Activated naive CD4-positive, alpha-beta T cell treated with anti-CD3 and anti-CD28 coated beads, Interleukin-2, amount 50 U/mL, for 72 hours (primary cell): Measurements from ENCODE around the gene NEDD8. TPM values are rescaled to one million over a fixed set of nuclear protein-coding genes. Genes with fewer than 3 reads are reported as not detected.
"Not testable (repeated sequence)": the region's sequence is repeated elsewhere in the genome, so short reads cannot be mapped to it uniquely, and the experiment has no call there.

Source experiments
- ATAC-seq, 2 donors: fragments of 150-1000 bp; cut with Tn5 transposase; 2 replicates each; pipeline ENCODE4 v1.10.0; 2021; ENCODE audit warnings: mild to moderate bottlenecking in 2 of 2, moderate library complexity in 2 of 2
- DNase-seq, 2 donors: peaks; one replicate each; pipeline ENCODE4 v3.0.0; 2021 to 2022; ENCODE audit warnings: low spot score in 2 of 2
- H3K27ac Mint-ChIP-seq, 2 donors: one replicate each; pipeline ENCODE4 v1.8.0; 2022; ENCODE audit warnings: mild to moderate bottlenecking in 2 of 2, mixed read lengths in 2 of 2
- H3K36me3 Mint-ChIP-seq, 2 donors: one replicate each; pipeline ENCODE4 v1.8.0; 2022; ENCODE audit warnings: mixed read lengths in 2 of 2
- H3K9me3 Mint-ChIP-seq, 2 donors: one replicate each; pipeline ENCODE4 v1.8.0; 2022; ENCODE audit warnings: mixed read lengths in 2 of 2
- total RNA-seq, 2 donors: library from RNA; stranded (reverse); gene quantifications; one replicate each; pipeline ENCODE4 v1.2.3, GENCODE V29; 2022

NEDD8 gene
- total RNA-seq, 2 donors from 2014 or later, result 172 to 210 TPM

GRCh38 chr14:24255931-24256711, 24.0 kb upstream of the NEDD8 start:
- ATAC-seq (no peak), DNase-seq (no peak)
- Mint-ChIP-seq H3K9me3 (no peaks in the 10 kb centered on the region), H3K27ac (peak overlapping the region in 1 of 2 donors; percentile 29), H3K36me3 (peaks cover 0 to 18% of the 10 kb centered on the region in 2 donors)

GRCh38 chr14:24255438-24255837, 23.3 kb upstream of the NEDD8 start:
- Mint-ChIP-seq H3K9me3 (no peaks in the 10 kb centered on the region), H3K27ac (peak overlapping the region in 1 of 2 donors; percentile 52), H3K36me3 (peaks cover 0 to 15% of the 10 kb centered on the region in 2 donors)
- DNase-seq (no peak), ATAC-seq (no peak)

GRCh38 chr14:24254630-24255392, 22.6 kb upstream of the NEDD8 start:
- no peak for ATAC-seq
- H3K9me3 Mint-ChIP-seq, result no peaks in the 10 kb centered on the region
- DNase-seq, result no peak
- peaks cover 0 to 15% of the 10 kb centered on the region in 2 donors for H3K36me3 Mint-ChIP-seq
- peak overlapping the region in 1 of 2 donors; percentile 52 for H3K27ac Mint-ChIP-seq

GRCh38 chr14:24253936-24254335, 21.8 kb upstream of the NEDD8 start:
- DNase-seq (no peak), ATAC-seq (no peak)

GRCh38 chr14:24252289-24253124, 20.3 kb upstream of the NEDD8 start:
- Mint-ChIP-seq H3K9me3 (no peaks in the 10 kb centered on the region), H3K36me3 (peaks cover 0 to 15% of the 10 kb centered on the region in 2 donors), H3K27ac (no peak overlapping the region)
- DNase-seq, result no peak
- ATAC-seq, result no peak

More at GRCh38 chr14:24253936-24254335, 21.8 kb upstream of the NEDD8 start:
- Mint-ChIP-seq H3K9me3 (no peaks in the 10 kb centered on the region), H3K27ac (no peak overlapping the region), H3K36me3 (peaks cover 0 to 15% of the 10 kb centered on the region in 2 donors)

- peak in 1 of 2 donors; percentile 6 for ATAC-seq
- Mint-ChIP-seq H3K27ac (peak overlapping the region in 1 of 2 donors; percentile 17), H3K36me3 (peaks cover 0 to 15% of the 10 kb centered on the region in 2 donors), H3K9me3 (no peaks in the 10 kb centered on the region)
- DNase-seq, result no peak
Measured at GRCh38 chr14:24251880-24252288, 19.7 kb upstream of the NEDD8 start.

GRCh38 chr14:24250354-24250753, 18.2 kb upstream of the NEDD8 start:
- H3K9me3 Mint-ChIP-seq, result no peaks in the 10 kb centered on the region
- peaks cover 0 to 14% of the 10 kb centered on the region in 2 donors for H3K36me3 Mint-ChIP-seq
- no peak for ATAC-seq
- no peak for DNase-seq
- H3K27ac Mint-ChIP-seq, result peak overlapping the region; percentile 38

GRCh38 chr14:24249230-24250021, 17.3 kb upstream of the NEDD8 start:
- peaks cover 0 to 6% of the 10 kb centered on the region in 2 donors for H3K36me3 Mint-ChIP-seq
- H3K9me3 Mint-ChIP-seq, result no peaks in the 10 kb centered on the region
- no peak for DNase-seq
- ATAC-seq, result no peak
- H3K27ac Mint-ChIP-seq, result peak overlapping the region; percentile 37 to 72

- DNase-seq (no peak), ATAC-seq (no peak)
- peak overlapping the region; percentile 33 to 81 for H3K27ac Mint-ChIP-seq
- no peaks in the 10 kb centered on the region for H3K9me3 Mint-ChIP-seq
- no peaks in the 10 kb centered on the region for H3K36me3 Mint-ChIP-seq
Measured at GRCh38 chr14:24247422-24247821, 15.3 kb upstream of the NEDD8 start.

GRCh38 chr14:24246765-24247212, 14.6 kb upstream of the NEDD8 start:
- Mint-ChIP-seq H3K36me3 (peaks cover 4 to 5% of the 10 kb centered on the region in 2 donors), H3K27ac (peak overlapping the region in 1 of 2 donors; percentile 81), H3K9me3 (no peaks in the 10 kb centered on the region)
- ATAC-seq (peak; percentile 9 to 11), DNase-seq (peak in 1 of 2 donors; percentile 26)

- H3K9me3 Mint-ChIP-seq, DNase-seq, ATAC-seq: not testable (repeated sequence)
- H3K27ac Mint-ChIP-seq, result peak overlapping the region in 1 of 2 donors; percentile 41
- H3K36me3 Mint-ChIP-seq, result peaks cover 4 to 13% of the 10 kb centered on the region in 2 donors
Measured at GRCh38 chr14:24245350-24245749, 13.2 kb upstream of the NEDD8 start.

GRCh38 chr14:24243336-24243836, 11.2 kb upstream of the NEDD8 start:
- H3K27ac Mint-ChIP-seq, result peak overlapping the region; percentile 92 to 99
- ATAC-seq, result no peak
- no peaks in the 10 kb centered on the region for H3K9me3 Mint-ChIP-seq
- DNase-seq, result peak in 1 of 2 donors; percentile 55
- peaks cover 10 to 24% of the 10 kb centered on the region in 2 donors for H3K36me3 Mint-ChIP-seq

- ATAC-seq (peak; percentile 84 to 87), DNase-seq (peak in 1 of 2 donors; percentile 95)
- peak overlapping the region; percentile 92 to 99 for H3K27ac Mint-ChIP-seq
- H3K36me3 Mint-ChIP-seq, result peaks cover 20 to 37% of the 10 kb centered on the region in 2 donors
- H3K9me3 Mint-ChIP-seq, result no peaks in the 10 kb centered on the region
Measured at GRCh38 chr14:24241829-24242443, 9.8 kb upstream of the NEDD8 start.

- DNase-seq, result peak in 1 of 2 donors; percentile 53
- no peak for ATAC-seq
- Mint-ChIP-seq H3K9me3 (no peaks in the 10 kb centered on the region), H3K27ac (peak overlapping the region; percentile 32 to 92), H3K36me3 (peaks cover 34 to 52% of the 10 kb centered on the region in 2 donors)
Measured at GRCh38 chr14:24240110-24240918, 8.1 kb upstream of the NEDD8 start.
